HL-60 (cell line): ENCODE results near the gene ATG4A.

Source experiments
- DNase-seq, 2 experiments: peaks; one replicate each; pipeline ENCODE4 v3.0.0-alpha.2; 2010 to 2020; ENCODE audit warnings: low read depth in 1 of 2, low spot score in 1 of 2
- H3K27ac ChIP-seq: fragments of 250-450 bp; sonication (Bioruptor Pico); replicated peaks from 2 replicates; pipeline ENCODE4 v1.5.1; 2020; ENCODE audit warnings: mild to moderate bottlenecking, moderate library complexity
- H3K27me3 ChIP-seq: fragments of 250-450 bp; sonication (Bioruptor Pico); 2 replicates; pipeline ENCODE4 v1.5.1; 2021; ENCODE audit warnings: mild to moderate bottlenecking, moderate library complexity; ENCODE audit not compliant: insufficient read depth, poor library complexity, severe bottlenecking
- H3K4me3 ChIP-seq: replicated peaks from 2 replicates; pipeline ENCODE4 v1.5.1; 2011; ENCODE audit warnings: mild to moderate bottlenecking, control low read depth, low read length; ENCODE audit not compliant: insufficient read depth
- GABPA ChIP-seq: IDR thresholded peaks from 2 replicates; pipeline ENCODE4 v1.6.1; 2012; ENCODE audit warnings: low read depth
- POLR2AphosphoS5 ChIP-seq: IDR thresholded peaks from 2 replicates; pipeline ENCODE4 v1.6.1; 2012; ENCODE audit warnings: low read depth
- SPI1 ChIP-seq: IDR thresholded peaks from 2 replicates; pipeline ENCODE4 v1.6.1; 2012; ENCODE audit warnings: low read depth, mild to moderate bottlenecking, borderline replicate concordance
- TF ChIP-seq, protein P1 (sequence below): IDR thresholded peaks from 2 replicates; pipeline ENCODE4 v1.6.1; 2012; ENCODE audit warnings: low read depth; ENCODE audit not compliant: insufficient replicate concordance
- TF ChIP-seq, protein P2 (sequence below): IDR thresholded peaks from one replicate; pipeline ENCODE4 v1.5.1; 2011; ENCODE audit warnings: low read length, control low read depth, inconsistent platforms; ENCODE audit not compliant: insufficient read depth

The ATG4A gene

DNA sequence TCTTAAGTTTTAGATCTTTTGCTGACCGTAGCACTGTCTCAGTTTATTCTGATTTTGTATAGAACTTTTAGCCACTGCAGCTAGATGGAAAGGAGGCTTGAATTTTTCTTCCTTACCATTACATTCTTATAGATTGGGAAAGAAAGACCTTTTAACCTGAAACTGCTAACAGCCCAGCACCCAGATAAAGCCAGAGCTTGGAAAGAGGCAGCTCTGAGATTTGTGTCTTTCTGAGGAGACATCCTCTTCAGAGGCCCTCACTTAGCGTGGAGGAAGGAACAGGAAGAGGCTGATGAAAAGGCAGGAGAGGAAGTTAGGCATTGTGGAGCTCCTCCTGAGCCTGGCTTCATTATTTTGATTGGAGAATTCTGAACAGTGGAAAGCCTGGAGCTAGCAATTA lies 35.1 kb downstream of the ATG4A start:
- no peak for TF ChIP-seq POLR2AphosphoS5
- peak; percentile 47; the same call in 1 of the 2 replicates for TF ChIP-seq SPI1
- no peak for TF ChIP-seq GABPA
- DNase-seq, result no peak
- Histone ChIP-seq H3K27me3 (no peaks in the 10 kb centered on the region), H3K27ac (no peak overlapping the region), H3K4me3 (no peak overlapping the region)

DNA sequence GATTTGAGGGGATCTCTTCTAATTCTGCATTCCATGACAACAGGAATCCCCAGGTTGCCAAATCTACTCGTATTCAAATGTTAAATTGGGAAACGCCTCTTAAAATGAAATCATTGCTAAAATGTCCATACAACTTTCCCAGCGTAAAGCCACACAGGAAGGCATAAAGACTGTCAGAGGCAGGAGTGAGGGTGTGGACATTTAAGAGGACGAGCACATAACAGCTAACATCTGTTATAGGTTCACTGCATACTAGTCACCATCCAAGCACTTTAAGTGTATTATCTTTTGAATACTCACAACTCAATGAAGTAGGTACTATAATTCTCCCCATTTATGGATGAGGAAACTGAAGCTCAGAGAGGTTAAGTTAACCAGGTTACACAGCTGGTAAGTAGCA lies 35.6 kb downstream of the ATG4A start:
- no peak overlapping the region for H3K4me3 ChIP-seq

DNA sequence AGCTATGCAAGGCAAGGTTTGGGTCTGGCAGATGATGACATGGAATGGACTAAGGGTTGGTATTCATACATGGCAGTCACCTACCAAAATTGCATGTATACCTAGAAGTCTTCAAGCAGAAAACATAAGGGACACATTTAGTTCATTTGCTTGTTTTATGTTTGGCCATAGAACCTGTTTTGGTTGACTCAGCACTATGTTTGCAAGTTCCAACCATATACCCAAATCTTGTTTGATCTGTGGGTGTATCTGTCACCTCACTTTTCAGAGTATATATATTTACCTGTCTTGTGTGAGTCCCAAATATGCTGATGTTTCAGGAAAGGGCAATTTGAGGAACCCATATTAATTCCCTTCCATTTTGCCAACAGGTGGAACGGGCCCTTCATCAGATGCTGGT lies 39.3 kb downstream of the ATG4A start:
- TF ChIP-seq, protein P1, sequence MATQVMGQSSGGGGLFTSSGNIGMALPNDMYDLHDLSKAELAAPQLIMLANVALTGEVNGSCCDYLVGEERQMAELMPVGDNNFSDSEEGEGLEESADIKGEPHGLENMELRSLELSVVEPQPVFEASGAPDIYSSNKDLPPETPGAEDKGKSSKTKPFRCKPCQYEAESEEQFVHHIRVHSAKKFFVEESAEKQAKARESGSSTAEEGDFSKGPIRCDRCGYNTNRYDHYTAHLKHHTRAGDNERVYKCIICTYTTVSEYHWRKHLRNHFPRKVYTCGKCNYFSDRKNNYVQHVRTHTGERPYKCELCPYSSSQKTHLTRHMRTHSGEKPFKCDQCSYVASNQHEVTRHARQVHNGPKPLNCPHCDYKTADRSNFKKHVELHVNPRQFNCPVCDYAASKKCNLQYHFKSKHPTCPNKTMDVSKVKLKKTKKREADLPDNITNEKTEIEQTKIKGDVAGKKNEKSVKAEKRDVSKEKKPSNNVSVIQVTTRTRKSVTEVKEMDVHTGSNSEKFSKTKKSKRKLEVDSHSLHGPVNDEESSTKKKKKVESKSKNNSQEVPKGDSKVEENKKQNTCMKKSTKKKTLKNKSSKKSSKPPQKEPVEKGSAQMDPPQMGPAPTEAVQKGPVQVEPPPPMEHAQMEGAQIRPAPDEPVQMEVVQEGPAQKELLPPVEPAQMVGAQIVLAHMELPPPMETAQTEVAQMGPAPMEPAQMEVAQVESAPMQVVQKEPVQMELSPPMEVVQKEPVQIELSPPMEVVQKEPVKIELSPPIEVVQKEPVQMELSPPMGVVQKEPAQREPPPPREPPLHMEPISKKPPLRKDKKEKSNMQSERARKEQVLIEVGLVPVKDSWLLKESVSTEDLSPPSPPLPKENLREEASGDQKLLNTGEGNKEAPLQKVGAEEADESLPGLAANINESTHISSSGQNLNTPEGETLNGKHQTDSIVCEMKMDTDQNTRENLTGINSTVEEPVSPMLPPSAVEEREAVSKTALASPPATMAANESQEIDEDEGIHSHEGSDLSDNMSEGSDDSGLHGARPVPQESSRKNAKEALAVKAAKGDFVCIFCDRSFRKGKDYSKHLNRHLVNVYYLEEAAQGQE, result no peak
- TF ChIP-seq POLR2AphosphoS5, result no peak
- no peak for TF ChIP-seq GABPA
- TF ChIP-seq, protein P2, sequence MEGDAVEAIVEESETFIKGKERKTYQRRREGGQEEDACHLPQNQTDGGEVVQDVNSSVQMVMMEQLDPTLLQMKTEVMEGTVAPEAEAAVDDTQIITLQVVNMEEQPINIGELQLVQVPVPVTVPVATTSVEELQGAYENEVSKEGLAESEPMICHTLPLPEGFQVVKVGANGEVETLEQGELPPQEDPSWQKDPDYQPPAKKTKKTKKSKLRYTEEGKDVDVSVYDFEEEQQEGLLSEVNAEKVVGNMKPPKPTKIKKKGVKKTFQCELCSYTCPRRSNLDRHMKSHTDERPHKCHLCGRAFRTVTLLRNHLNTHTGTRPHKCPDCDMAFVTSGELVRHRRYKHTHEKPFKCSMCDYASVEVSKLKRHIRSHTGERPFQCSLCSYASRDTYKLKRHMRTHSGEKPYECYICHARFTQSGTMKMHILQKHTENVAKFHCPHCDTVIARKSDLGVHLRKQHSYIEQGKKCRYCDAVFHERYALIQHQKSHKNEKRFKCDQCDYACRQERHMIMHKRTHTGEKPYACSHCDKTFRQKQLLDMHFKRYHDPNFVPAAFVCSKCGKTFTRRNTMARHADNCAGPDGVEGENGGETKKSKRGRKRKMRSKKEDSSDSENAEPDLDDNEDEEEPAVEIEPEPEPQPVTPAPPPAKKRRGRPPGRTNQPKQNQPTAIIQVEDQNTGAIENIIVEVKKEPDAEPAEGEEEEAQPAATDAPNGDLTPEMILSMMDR, result no peak
- TF ChIP-seq SPI1, result no peak
- H3K4me3 ChIP-seq, result no peak overlapping the region
- DNase-seq, result no peak

More for the DNA sequence above, 35.6 kb downstream of the ATG4A start:
- DNase-seq, result no peak
- Histone ChIP-seq H3K27ac (no peak overlapping the region), H3K27me3 (no peaks in the 10 kb centered on the region)
- TF ChIP-seq, protein P2, result no peak

DNA sequence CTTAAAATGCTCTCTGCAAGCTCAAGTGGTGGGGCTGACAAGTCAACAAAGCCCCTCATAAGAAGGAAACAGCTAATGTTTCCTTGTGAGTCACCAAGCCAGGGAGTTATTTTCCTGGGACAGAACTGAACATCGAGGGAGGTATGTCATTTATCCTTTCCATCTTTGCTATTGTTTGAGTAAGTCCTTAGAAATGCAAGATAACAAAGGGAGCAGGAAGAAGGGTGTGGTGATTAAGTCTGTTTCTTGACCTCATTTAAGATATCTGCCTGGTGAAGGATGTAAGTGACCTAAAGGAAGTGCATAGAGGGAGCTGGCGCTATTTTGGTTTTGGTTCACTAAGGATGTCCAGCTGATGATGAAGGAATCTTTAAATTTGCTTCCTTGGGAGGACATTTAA lies 39.9 kb downstream of the ATG4A start:
- no peaks in the 10 kb centered on the region for H3K27me3 ChIP-seq
- no peak for DNase-seq
- H3K4me3 ChIP-seq, result no peak overlapping the region
- no peak overlapping the region for H3K27ac ChIP-seq
- TF ChIP-seq, protein P2, result no peak
- no peak for TF ChIP-seq SPI1
- no peak for TF ChIP-seq POLR2AphosphoS5
- TF ChIP-seq, protein P1, result no peak
- TF ChIP-seq GABPA, result no peak

More for the DNA sequence above, 39.3 kb downstream of the ATG4A start:
- Histone ChIP-seq H3K27me3 (no peaks in the 10 kb centered on the region), H3K27ac (no peak overlapping the region)
